Parathyroid adenoma (tissue), 2 donors: ENCODE data around the gene FDXR.

Experiments
- H2AFZ ChIP-seq: fragments of 300-600 bp; sonication (generic); one replicate; pipeline ENCODE4 v1.7.0; 2017; ENCODE audit warnings: antibody characterized with exemption, mild to moderate bottlenecking
- H3K27ac ChIP-seq: fragments of 300-600 bp; sonication (generic); one replicate; pipeline ENCODE4 v1.7.0; 2017
- H3K27me3 ChIP-seq: fragments of 300-600 bp; sonication (generic); one replicate; pipeline ENCODE4 v1.7.0; 2017; ENCODE audit warnings: low read length; ENCODE audit not compliant: control insufficient read depth, insufficient read depth
- H3K36me3 ChIP-seq: fragments of 300-600 bp; sonication (generic); one replicate; pipeline ENCODE4 v1.7.0; 2017; ENCODE audit warnings: low read length; ENCODE audit not compliant: control insufficient read depth, insufficient read depth
- H3K4me1 ChIP-seq: fragments of 300-600 bp; sonication (generic); one replicate; pipeline ENCODE4 v1.7.0; 2017; ENCODE audit warnings: control low read depth
- H3K4me2 ChIP-seq: fragments of 300-600 bp; sonication (generic); one replicate; pipeline ENCODE4 v1.7.0; 2017; ENCODE audit warnings: low read length
- H3K4me3 ChIP-seq: fragments of 300-600 bp; sonication (generic); one replicate; pipeline ENCODE4 v1.7.0; 2017; ENCODE audit warnings: low read depth, low read length
- H3K79me2 ChIP-seq: fragments of 300-600 bp; sonication (generic); one replicate; pipeline ENCODE4 v1.7.0; 2017; ENCODE audit warnings: control low read depth
- H3K9ac ChIP-seq: fragments of 300-600 bp; sonication (generic); one replicate; pipeline ENCODE4 v1.7.0; 2017; ENCODE audit warnings: mild to moderate bottlenecking
- H3K9me3 ChIP-seq: fragments of 300-600 bp; sonication (generic); one replicate; pipeline ENCODE4 v1.7.0; 2017; ENCODE audit warnings: low read length; ENCODE audit not compliant: control insufficient read depth
- CTCF ChIP-seq: fragments of 300-600 bp; sonication (generic); IDR thresholded peaks from one replicate; pipeline ENCODE4 v1.7.0; 2017; ENCODE audit warnings: antibody characterized with exemption, mild to moderate bottlenecking
- donor health status: primary hyperparathyroidism.

FDXR gene

GRCh38 chr17:74827800-74828199, 45.0 kb downstream of the FDXR start:
- TF ChIP-seq CTCF = no peak
- H3K4me1 ChIP-seq = peaks cover 3% of the 10 kb centered on the region
- no peak overlapping the region for H3K4me2 ChIP-seq
- H3K9ac ChIP-seq = no peak overlapping the region
- no peaks in the 10 kb centered on the region for H3K36me3 ChIP-seq
- no peaks in the 10 kb centered on the region for H3K27me3 ChIP-seq
- no peak overlapping the region for H3K27ac ChIP-seq
- no peaks in the 10 kb centered on the region for H3K9me3 ChIP-seq
- no peak overlapping the region for H3K4me3 ChIP-seq
- H3K79me2 ChIP-seq = no peaks in the 10 kb centered on the region
- H2AFZ ChIP-seq = no peak overlapping the region

GRCh38 chr17:74825952-74826719, 46.7 kb downstream of the FDXR start:
- Histone ChIP-seq H3K4me2 (no peak overlapping the region), H3K4me1 (peaks cover 3% of the 10 kb centered on the region), H3K9me3 (no peaks in the 10 kb centered on the region), H3K27me3 (no peaks in the 10 kb centered on the region), H3K79me2 (no peaks in the 10 kb centered on the region), H3K27ac (no peak overlapping the region), H2AFZ (no peak overlapping the region), H3K4me3 (no peak overlapping the region), H3K36me3 (no peaks in the 10 kb centered on the region), H3K9ac (no peak overlapping the region)
- no peak for TF ChIP-seq CTCF

- no peaks in the 10 kb centered on the region for H3K36me3 ChIP-seq
- no peaks in the 10 kb centered on the region for H3K9me3 ChIP-seq
- H2AFZ ChIP-seq = no peak overlapping the region
- H3K9ac ChIP-seq = no peak overlapping the region
- no peak overlapping the region for H3K4me2 ChIP-seq
- no peaks in the 10 kb centered on the region for H3K79me2 ChIP-seq
- no peak for TF ChIP-seq CTCF
- H3K27ac ChIP-seq = no peak overlapping the region
- peaks cover 3% of the 10 kb centered on the region for H3K4me1 ChIP-seq
- no peaks in the 10 kb centered on the region for H3K27me3 ChIP-seq
- no peak overlapping the region for H3K4me3 ChIP-seq
Observed at GRCh38 chr17:74824961-74825627, 47.7 kb downstream of the FDXR start.

GRCh38 chr17:74822939-74823367, 49.8 kb downstream of the FDXR start:
- Histone ChIP-seq H3K9me3 (no peaks in the 10 kb centered on the region), H2AFZ (no peak overlapping the region), H3K4me2 (no peak overlapping the region), H3K27me3 (no peaks in the 10 kb centered on the region), H3K27ac (no peak overlapping the region), H3K4me1 (peaks cover 3% of the 10 kb centered on the region), H3K79me2 (peaks cover 2% of the 10 kb centered on the region), H3K9ac (no peak overlapping the region), H3K36me3 (no peaks in the 10 kb centered on the region), H3K4me3 (no peak overlapping the region)
- TF ChIP-seq CTCF = no peak
